T-helper 2 cell treated with Interferon-gamma antibody and Interleukin-4, amounts not matched to agents 5 μg/mL and 100 μg/mL, for 36 hours (primary cell): Measurements from ENCODE around the gene PGGHG.
A peak's percentile ranks its signal among the peaks of the same experiment; 100 is the strongest.
"Not testable (repeated sequence)": the region's sequence is repeated elsewhere in the genome, so short reads cannot be mapped to it uniquely, and the experiment has no call there.

Experiments
- DNase-seq: peaks from one replicate; pipeline ENCODE4 v3.0.0; 2021; ENCODE audit warnings: low spot score
- H3K27ac Mint-ChIP-seq: one replicate; pipeline ENCODE4 v1.8.0; 2021; ENCODE audit warnings: mild to moderate bottlenecking, mixed read lengths
- H3K27me3 Mint-ChIP-seq: one replicate; pipeline ENCODE4 v1.8.0; 2021; ENCODE audit warnings: low read depth, mixed read lengths
- H3K36me3 Mint-ChIP-seq: one replicate; pipeline ENCODE4 v1.8.0; 2021; ENCODE audit warnings: low read depth, mixed read lengths
- H3K4me1 Mint-ChIP-seq: one replicate; pipeline ENCODE4 v1.8.0; 2021; ENCODE audit warnings: low read depth, mixed read lengths
- H3K4me3 Mint-ChIP-seq: one replicate; pipeline ENCODE4 v1.8.0; 2022; ENCODE audit warnings: mild to moderate bottlenecking, moderate library complexity, mixed read lengths
- H3K9me3 Mint-ChIP-seq: one replicate; pipeline ENCODE4 v1.8.0; 2021; ENCODE audit warnings: mixed read lengths

The PGGHG gene

DNA sequence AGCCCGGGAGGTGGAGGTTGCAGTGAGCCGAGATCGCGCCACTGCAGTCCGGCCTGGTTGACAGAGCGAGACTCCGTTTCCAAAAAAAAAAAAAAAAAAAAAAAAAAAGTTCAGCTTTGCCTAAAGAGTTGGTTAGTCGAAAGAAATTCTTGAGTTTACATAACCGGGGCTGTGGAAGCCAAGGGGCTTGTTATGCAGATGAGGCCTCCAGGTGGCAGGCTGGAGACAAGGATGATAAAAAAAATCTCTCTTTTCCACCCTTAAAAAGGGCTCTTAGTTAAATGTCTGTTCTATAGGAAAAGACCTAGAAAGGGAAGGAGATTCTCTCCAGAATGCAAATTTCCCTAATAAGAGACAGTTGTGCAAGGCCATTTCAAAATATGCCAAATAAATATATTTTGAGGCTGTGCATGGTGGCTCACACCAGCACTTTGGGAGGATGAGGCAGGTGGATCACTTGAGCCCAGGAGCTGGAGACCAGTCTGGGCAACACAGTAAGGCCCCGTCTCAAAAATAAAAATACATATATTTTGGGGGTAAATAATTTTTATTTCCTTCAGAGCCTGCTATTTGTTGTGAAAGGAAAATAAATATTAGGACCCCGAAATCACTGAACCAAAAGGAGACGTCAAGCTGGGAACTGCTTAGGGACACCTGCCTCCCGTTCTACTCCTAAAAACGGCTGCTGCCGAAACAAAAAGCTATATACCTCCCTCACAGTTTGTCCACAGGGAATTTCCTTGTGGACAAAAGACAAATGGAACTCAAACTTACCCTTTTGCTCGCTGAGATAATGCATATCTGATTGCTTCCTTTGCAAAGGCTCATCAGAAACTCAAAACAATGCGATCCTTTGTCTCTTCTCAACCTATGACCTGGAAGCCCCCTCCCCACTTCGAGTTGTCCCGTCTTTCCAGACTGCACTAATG, 16.3 kb downstream of the PGGHG start:
- Mint-ChIP-seq H3K9me3 (no peaks in the 10 kb centered on the region), H3K4me3 (peak overlapping the region; percentile 5), H3K27ac (no peak overlapping the region), H3K4me1 (peaks cover 31% of the 10 kb centered on the region), H3K36me3 (peaks cover 20% of the 10 kb centered on the region), H3K27me3 (peaks cover 9% of the 10 kb centered on the region)
- DNase-seq, result no peak

DNA sequence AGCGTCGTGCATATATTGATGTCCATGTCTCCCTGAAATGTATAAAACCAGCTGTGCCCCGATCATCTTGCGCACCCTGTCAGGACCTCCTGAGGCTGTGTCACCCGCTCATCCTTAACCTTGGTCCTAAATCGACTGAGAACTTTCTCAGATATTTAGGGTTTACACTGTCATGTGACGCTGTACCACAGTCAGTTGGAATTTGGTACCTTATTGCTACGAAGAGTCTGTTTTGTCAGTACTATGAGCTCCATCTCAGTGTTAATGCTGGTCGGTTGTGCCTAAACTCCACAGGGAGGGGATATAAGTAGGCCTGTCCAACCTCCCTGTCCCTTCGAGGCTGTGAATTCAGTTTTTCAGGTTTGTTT, 16.9 kb downstream of the PGGHG start:
- DNase-seq, result no peak
- Mint-ChIP-seq H3K9me3 (no peaks in the 10 kb centered on the region), H3K27ac (peak overlapping the region; percentile 38), H3K36me3 (peaks cover 20% of the 10 kb centered on the region), H3K4me3 (peak overlapping the region; percentile 34), H3K4me1 (peaks cover 31% of the 10 kb centered on the region), H3K27me3 (peaks cover 3% of the 10 kb centered on the region)

DNA sequence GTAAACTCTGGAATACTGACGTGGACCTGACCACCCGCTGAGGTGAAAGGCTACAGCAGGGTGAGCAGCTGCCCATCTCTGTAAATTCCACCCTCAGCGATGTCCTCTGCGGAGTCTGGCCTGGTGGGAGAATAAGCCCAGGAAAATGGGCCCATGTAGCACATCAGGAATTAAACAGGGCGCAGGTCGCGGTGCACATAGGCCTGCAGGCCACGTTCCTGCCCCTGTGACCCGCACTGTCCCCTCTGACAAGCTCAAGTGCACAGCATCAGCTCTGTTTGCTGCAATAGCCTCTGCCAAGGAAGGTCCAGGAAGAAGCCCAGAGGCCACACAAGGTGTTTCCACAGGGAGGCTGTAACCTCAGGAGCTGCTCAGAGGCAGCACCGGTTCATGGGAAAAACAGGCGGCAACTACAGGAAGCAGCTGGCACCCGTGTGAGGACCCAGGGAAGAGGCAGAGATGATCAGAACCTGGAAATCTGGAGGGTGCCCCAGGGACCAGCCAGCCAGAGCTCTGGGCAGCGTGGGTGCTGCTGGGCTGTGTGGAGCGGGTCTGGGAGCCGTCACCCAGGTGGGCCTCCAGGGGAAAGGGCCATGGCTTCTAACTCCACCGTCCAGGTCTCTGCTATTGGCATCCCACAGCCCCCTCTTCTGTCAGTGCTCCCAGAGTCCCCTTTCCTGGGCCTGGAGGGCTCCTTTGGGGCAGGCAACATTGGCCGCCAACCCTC, 17.9 kb downstream of the PGGHG start:
- H3K27ac Mint-ChIP-seq, result peak overlapping the region; percentile 95
- no peaks in the 10 kb centered on the region for H3K27me3 Mint-ChIP-seq
- H3K4me3 Mint-ChIP-seq, result peak overlapping the region; percentile 93
- H3K36me3 Mint-ChIP-seq, result peaks cover 20% of the 10 kb centered on the region
- peaks cover 32% of the 10 kb centered on the region for H3K4me1 Mint-ChIP-seq
- no peaks in the 10 kb centered on the region for H3K9me3 Mint-ChIP-seq
- no peak for DNase-seq

DNA sequence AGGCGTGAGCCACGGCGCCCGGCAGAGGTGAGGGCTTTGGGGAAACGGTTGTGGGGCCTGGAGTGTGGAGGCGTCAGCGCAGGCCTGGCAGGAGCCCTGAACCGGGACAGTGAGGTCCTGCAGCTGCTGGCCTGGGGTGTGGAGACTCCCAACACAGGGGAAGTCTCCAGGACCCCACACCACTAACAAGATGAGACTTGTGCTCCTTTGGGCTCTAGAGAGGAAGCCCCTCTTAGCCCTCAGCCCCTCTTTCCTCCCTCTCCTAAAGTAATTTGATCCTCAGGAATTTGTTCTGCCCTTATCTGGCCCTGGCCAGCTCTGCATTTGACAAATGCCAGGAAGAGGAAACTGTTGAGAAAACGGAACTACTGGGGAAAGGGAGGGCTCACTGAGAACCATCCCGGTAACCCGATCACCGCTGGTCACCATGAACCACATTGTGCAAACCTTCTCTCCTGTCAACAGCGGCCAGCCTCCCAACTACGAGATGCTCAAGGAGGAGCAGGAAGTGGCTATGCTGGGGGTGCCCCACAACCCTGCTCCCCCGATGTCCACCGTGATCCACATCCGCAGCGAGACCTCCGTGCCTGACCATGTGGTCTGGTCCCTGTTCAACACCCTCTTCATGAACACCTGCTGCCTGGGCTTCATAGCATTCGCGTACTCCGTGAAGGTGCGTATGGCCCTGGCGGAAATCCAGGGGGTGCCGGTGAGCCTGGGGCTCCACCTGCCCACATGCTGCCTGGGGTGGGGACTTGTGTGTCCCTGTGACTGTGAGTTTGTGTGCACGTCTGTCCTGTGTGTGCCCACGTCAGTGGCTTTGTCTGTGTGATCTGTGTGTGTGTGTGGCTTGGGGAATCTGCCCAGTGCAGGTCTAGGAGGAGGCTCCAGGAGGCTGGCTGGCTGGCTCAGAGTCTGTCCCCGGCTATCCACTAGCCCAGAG, 19.1 kb downstream of the PGGHG start, which contains the start of gene IFITM2:
Gene IFITM2, plus strand, starts transcription at position 51 of the 943 bp plus-strand sequence. Its CDS starts 377 bp downstream, at position 428.
- peak; percentile 64 for DNase-seq
- peaks cover 39% of the 10 kb centered on the region for H3K4me1 Mint-ChIP-seq

DNA sequence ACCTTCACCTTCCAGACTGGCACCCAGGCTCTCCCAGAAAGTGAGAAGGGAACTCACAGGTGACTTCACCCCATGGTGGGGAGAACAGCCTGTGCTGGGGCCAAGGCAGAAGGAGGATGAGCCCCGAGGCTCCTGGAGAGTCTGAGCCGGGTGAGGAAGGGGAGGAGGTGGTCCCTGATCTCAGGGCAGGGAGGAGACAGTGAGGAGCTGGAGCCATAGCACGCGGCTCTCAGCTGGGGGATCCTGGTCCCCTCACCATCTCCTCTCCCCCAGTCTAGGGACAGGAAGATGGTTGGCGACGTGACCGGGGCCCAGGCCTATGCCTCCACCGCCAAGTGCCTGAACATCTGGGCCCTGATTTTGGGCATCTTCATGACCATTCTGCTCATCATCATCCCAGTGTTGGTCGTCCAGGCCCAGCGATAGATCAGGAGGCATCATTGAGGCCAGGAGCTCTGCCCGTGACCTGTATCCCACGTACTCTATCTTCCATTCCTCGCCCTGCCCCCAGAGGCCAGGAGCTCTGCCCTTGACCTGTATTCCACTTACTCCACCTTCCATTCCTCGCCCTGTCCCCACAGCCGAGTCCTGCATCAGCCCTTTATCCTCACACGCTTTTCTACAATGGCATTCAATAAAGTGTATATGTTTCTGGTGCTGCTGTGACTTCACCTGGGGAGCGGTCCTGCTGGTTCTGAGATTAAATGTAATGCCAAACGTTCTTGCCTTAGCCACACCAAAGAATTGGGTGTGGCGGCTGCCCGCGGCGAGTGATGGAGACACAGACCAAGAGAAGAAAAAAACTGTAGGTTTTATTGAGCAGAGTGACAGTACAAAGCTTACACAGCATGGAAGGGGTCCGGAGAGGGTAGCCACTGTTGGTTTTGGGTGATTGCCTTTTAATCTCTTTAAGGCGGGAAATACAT, 20.1 kb downstream of the PGGHG start:
- not testable (repeated sequence) for DNase-seq, H3K27me3 Mint-ChIP-seq, H3K9me3 Mint-ChIP-seq
- peak overlapping the region; percentile 93 for H3K4me3 Mint-ChIP-seq
- peak overlapping the region; percentile 95 for H3K27ac Mint-ChIP-seq
- H3K36me3 Mint-ChIP-seq, result peaks cover 26% of the 10 kb centered on the region
- H3K4me1 Mint-ChIP-seq, result peaks cover 43% of the 10 kb centered on the region

More for the DNA sequence above, 19.1 kb downstream of the PGGHG start, which contains the start of gene IFITM2:
- H3K27me3 Mint-ChIP-seq, H3K9me3 Mint-ChIP-seq: not testable (repeated sequence)
- H3K4me3 Mint-ChIP-seq, result peak within 1 kb of the TSS; percentile 93
- peaks cover 24% of the 10 kb centered on the region for H3K36me3 Mint-ChIP-seq
- H3K27ac Mint-ChIP-seq, result peak within 1 kb of the TSS; percentile 95

DNA sequence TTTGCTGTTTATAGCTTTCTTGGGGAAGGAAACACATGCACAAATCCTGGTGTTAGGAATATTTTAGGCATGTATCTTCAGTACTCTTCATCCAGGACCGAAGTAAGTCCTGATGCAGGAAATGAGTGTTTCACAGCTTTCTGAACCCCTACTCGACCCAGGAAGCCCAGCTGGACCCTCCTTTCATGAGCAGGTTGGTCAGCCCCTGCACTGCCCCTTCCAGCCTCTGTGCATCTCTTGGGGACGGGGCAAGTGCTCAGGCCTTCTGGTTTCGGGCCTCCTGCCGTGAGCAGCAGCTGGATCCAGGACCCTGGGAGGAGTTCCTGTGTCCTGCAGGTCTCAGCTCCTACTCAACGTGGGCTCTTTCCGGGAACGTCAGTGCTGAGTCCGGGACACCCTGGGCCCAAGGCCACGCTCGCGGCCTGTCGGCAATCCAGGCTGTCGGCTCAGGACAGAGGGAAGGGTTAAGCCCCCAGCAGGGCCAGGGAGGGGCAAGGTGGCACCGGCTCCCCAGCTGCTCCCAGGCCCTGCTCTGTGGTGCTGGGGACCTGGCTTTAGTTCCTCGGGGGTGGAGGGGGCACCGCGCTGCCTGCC, 21.1 kb downstream of the PGGHG start:
- Mint-ChIP-seq H3K4me3 (peak overlapping the region; percentile 93), H3K4me1 (peaks cover 43% of the 10 kb centered on the region), H3K27ac (peak overlapping the region; percentile 95), H3K36me3 (peaks cover 36% of the 10 kb centered on the region)
- not testable (repeated sequence) for DNase-seq, H3K9me3 Mint-ChIP-seq, H3K27me3 Mint-ChIP-seq

DNA sequence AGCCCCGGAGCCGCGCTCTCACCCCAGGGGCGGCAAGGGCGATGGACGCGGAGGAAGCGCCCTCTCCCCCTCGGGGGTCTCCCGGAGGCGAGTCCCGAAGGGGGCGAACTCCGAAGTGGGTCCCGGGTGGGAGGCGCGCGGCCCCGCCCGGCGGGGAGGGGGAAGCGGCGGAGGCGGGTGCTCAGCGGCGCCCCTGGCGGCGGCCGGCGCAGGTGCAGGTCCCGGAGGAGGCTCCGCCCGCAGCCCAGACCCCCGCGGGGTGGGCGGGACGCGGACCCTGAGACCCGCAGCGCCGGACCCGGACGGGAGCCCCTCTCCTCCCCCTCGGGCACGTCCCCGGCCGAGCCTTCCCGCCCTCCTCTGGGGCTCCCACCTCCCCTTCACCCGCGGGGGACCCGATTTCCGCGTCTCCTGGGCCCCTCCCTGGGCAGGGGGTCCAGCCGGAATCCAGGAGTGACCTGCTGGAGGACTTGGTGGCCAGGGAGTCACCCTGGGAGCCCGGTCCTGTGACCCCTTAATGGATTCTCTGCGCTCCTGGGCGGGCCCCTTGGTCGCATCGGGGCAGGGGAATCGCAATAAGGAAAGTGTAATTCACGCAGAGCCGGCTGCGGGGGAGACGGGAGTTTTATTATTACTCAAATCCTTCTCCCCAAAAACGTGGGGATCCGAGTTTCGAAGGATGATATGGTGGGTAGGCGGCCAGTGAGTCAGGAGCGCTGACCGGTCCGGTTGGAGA, 22.3 kb downstream of the PGGHG start:
- Mint-ChIP-seq H3K36me3 (peaks cover 41% of the 10 kb centered on the region), H3K4me1 (peaks cover 34% of the 10 kb centered on the region), H3K4me3 (peak overlapping the region; percentile 96), H3K27ac (peak overlapping the region; percentile 90)
- not testable (repeated sequence) for H3K27me3 Mint-ChIP-seq, H3K9me3 Mint-ChIP-seq, DNase-seq

DNA sequence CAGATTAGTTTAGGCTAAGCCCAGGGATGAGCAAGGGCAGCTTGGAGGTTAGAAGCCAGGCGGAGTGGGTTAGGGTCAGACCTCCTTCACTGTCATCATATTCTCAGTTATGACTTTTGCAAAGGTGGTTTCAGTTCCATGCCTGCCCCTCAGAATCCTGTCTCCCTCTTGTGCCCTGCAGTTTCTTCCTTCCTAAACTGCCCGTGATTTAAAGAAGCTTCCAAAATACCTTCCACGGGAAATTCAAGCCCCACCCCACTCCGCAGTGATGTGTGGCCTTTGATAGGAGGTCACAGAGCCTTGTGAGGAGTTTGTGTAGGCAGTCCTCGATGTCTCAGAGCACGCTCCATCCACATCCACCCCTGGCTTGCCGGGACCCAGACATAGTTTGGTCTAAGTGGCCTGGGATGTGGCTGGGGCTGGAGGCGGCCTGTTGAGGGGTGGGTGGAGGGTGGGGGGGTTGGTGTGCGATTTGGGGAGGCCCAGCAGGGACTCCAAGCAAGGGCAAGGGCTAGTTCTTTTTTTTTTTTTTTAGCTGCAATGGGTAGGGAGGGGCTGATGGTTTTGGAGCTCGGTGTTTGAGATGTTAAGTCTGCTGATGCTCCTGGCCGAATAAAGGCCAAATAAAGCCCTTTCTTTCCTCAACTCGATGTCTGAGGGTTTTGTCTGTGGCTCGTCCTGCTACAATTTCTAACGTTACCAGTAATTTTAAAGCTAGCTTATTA, 23.3 kb downstream of the PGGHG start:
- H3K9me3 Mint-ChIP-seq, result no peaks in the 10 kb centered on the region
- H3K27ac Mint-ChIP-seq, result peak overlapping the region; percentile 90
- peaks cover 35% of the 10 kb centered on the region for H3K4me1 Mint-ChIP-seq
- peak; percentile 53 for DNase-seq
- peak overlapping the region; percentile 96 for H3K4me3 Mint-ChIP-seq
- peaks cover 51% of the 10 kb centered on the region for H3K36me3 Mint-ChIP-seq
- no peaks in the 10 kb centered on the region for H3K27me3 Mint-ChIP-seq

DNA sequence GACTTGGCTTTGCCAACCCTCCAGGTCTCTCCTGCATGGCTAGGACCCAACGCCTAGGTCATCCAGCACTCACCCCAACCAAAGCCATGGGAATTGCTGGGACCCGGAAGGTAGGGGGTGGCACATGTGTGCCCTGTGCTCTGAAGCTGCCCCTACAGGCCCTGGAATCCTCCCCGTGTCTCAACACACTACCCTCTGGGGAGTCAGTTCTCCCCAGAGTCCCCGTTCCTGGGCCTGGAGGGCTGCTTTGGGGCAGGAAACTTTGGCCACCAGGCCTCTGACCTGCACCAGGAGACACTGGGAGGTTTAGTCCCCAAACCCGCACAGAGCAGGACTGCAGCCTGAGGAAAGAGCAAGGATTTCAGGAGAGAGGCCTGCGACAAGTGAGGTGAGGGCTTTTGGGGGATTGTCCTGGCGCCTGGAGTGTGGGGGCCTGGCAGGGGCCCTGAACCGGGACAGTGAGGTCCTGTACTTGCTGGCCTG, 24.4 kb downstream of the PGGHG start:
- no peak for DNase-seq
- Mint-ChIP-seq H3K36me3 (peaks cover 53% of the 10 kb centered on the region), H3K27ac (peak overlapping the region; percentile 90), H3K4me1 (peaks cover 29% of the 10 kb centered on the region), H3K9me3 (no peaks in the 10 kb centered on the region), H3K4me3 (peak overlapping the region; percentile 96), H3K27me3 (no peaks in the 10 kb centered on the region)

DNA sequence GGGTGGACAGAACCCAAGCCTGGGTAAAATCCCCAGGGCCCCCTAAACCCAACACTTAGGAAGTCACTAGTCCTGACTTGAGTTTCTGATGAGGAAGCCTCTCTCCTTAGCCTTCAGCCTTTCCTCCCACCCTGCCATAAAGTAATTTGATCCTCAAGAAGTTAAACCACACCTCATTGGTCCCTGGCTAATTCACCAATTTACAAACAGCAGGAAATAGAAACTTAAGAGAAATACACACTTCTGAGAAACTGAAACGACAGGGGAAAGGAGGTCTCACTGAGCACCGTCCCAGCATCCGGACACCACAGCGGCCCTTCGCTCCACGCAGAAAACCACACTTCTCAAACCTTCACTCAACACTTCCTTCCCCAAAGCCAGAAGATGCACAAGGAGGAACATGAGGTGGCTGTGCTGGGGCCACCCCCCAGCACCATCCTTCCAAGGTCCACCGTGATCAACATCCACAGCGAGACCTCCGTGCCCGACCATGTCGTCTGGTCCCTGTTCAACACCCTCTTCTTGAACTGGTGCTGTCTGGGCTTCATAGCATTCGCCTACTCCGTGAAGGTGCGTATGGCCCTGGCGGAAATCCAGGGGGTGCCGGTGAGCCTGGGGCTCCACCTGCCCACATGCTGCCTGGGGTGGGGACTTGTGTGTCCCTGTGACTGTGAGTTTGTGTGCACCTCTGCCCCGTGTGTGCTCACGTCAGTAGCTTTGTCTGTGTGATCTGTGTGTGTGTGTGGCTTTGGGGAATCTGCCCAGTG, 25.0 kb downstream of the PGGHG start, which contains the start of gene IFITM1:
Gene IFITM1, plus strand, starts transcription at position 254 of the 767 bp plus-strand sequence. Its CDS starts 131 bp downstream, at position 385.
- no peaks in the 10 kb centered on the region for H3K27me3 Mint-ChIP-seq
- peaks cover 48% of the 10 kb centered on the region for H3K36me3 Mint-ChIP-seq
- H3K4me1 Mint-ChIP-seq, result peaks cover 29% of the 10 kb centered on the region
- no peaks in the 10 kb centered on the region for H3K9me3 Mint-ChIP-seq
- H3K27ac Mint-ChIP-seq, result peak within 1 kb of the TSS; percentile 90
- peak within 1 kb of the TSS; percentile 96 for H3K4me3 Mint-ChIP-seq
- DNase-seq, result peak; percentile 57

DNA sequence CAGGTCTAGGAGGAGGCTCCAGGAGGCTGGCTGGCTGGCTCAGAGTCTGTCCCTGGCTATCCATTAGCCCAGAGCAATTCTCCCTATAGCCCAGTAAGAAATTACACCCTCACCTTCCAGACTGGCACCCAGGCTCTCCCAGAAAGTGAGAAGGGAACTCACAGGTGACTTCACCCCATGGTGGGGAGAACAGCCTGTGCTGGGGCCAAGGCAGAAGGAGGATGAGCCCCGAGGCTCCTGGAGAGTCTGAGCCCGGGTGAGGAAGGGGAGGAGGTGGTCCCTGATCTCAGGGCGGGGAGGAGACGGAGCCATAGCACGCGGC, 25.6 kb downstream of the PGGHG start:
- H3K27ac Mint-ChIP-seq, result peak overlapping the region; percentile 90
- H3K27me3 Mint-ChIP-seq, H3K9me3 Mint-ChIP-seq, DNase-seq: not testable (repeated sequence)
- H3K36me3 Mint-ChIP-seq, result peaks cover 44% of the 10 kb centered on the region
- H3K4me1 Mint-ChIP-seq, result peaks cover 27% of the 10 kb centered on the region
- H3K4me3 Mint-ChIP-seq, result peak overlapping the region; percentile 96
